ENCODE measurements around the gene PTPRD. TPM values are rescaled to one million over a fixed set of nuclear protein-coding genes. Genes with fewer than 3 reads are reported as not detected.

The PTPRD gene
- total RNA-seq, 1 experiment from 2014 or later = 69.6 TPM

DNA sequence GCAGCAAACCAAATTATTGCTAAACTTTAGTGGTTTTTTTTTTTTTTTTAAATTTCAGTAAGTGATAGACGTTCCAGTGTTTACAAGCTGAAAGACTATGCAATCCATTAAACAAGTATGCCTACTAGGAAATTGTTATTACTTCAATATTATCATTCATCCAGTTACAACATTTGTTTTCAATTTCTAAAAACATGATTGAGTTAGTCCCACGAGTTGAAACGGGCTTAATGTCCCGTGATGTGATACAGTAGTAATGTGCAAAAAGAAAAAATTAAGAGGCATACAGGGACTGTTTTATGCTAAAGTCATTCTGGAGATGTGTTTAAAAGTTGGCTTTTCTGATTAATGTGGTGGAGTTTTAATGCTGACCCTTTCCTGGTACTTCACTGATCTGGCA, 2262.9 kb downstream of the PTPRD start (continued):
- TF ChIP-seq ZNF317 (CRISPR knock-in tag; IDR thresholded peaks at IDR 0.05; ENCODE audit: borderline replicate concordance, low read depth) = no peak
- TF ChIP-seq JAZF1 (CRISPR knock-in tag; IDR thresholded peaks at IDR 0.05) = no peak

DNA sequence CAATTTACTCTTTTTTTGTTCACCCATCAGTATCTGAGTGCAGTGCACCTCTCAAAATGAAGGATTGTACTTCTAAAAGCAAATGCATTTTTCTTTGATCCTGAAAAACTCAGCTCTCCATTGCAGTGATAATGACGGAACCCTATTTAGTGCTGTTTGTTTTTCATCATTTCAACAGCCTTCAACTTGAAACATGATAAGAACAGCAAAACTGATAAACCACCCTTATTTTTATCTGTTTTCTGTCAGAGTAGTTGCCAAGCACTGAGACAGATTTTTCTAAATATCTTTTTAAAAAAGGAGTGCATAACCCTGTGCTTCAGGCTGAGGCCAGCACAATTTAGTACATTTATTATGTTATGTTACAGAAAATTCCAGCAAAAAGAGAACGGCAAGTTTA, 2263.4 kb downstream of the PTPRD start:
- no peaks in the 10 kb centered on the region for H3K36me3 Mint-ChIP-seq
- POLR2A ChIA-PET = no interaction called here
- no peaks in the 10 kb centered on the region for H3K4me1 Mint-ChIP-seq
- H3K9me3 Mint-ChIP-seq = no peaks in the 10 kb centered on the region
- no peaks in the 10 kb centered on the region for H3K27me3 Mint-ChIP-seq (ENCODE audit: low read depth)
- CTCF ChIA-PET = no interaction called here
- no peak overlapping the region for H3K4me3 Mint-ChIP-seq
- TF ChIP-seq RORB (CRISPR knock-in tag; IDR thresholded peaks at IDR 0.05) = no peak
- no peak overlapping the region for H3K27ac Mint-ChIP-seq
- ATAC-seq = no peak
- no peak for DNase-seq (ENCODE audit: low spot score)

DNA sequence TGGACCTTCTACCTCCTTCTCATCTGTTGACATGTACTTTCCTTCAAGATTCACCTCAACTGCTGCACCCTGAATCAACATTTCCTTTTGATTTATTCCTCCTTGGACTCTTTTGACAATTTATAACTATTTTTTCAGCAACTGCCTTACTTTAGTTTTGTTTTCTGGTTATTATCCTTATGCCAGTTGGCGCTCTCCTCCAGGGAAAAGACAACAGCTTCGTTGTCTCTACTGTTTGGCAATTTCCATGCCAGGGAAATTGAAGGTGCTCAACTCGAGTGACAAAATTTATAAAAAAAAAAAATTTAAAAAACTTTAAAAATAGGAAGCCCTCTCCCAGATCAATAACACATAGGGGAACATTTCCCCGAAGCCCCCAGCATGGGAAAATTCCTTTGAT, 2264.0 kb downstream of the PTPRD start:
- Mint-ChIP-seq H3K4me1 (no peaks in the 10 kb centered on the region), H3K9me3 (no peaks in the 10 kb centered on the region), H3K36me3 (no peaks in the 10 kb centered on the region), H3K27me3 (ENCODE audit: low read depth) (no peaks in the 10 kb centered on the region), H3K4me3 (no peak overlapping the region), H3K27ac (no peak overlapping the region)
- POLR2A ChIA-PET = no interaction called here
- CTCF ChIA-PET = no interaction called here
- no peak for DNase-seq (ENCODE audit: low spot score)
- no peak for ATAC-seq
- TF ChIP-seq GRHL2 (CRISPR knock-in tag; IDR thresholded peaks at IDR 0.05; ENCODE audit: insufficient replicate concordance, severe bottlenecking) (no peak), ZNF138 (CRISPR knock-in tag; conservative IDR thresholded peaks at IDR 0.05) (no peak), ZBTB21 (CRISPR knock-in tag; IDR thresholded peaks at IDR 0.05; ENCODE audit: borderline replicate concordance) (no peak), NFATC4 (CRISPR knock-in tag; IDR thresholded peaks at IDR 0.05) (no peak), NFE2L1 (CRISPR knock-in tag; IDR thresholded peaks at IDR 0.05) (no peak), NR2C2 (CRISPR knock-in tag; IDR thresholded peaks at IDR 0.05) (no peak), NR1H2 (CRISPR knock-in tag; IDR thresholded peaks at IDR 0.05) (no peak), SP1 (CRISPR knock-in tag; conservative IDR thresholded peaks at IDR 0.05) (no peak), GTF2I (CRISPR knock-in tag; conservative IDR thresholded peaks at IDR 0.05) (no peak), ZNF396 (CRISPR knock-in tag; IDR thresholded peaks at IDR 0.05; ENCODE audit: borderline replicate concordance) (no peak), TEAD1 (CRISPR knock-in tag; IDR thresholded peaks at IDR 0.05) (no peak), TEAD4 (CRISPR knock-in tag; IDR thresholded peaks at IDR 0.05) (no peak), ZNF416 (CRISPR knock-in tag; IDR thresholded peaks at IDR 0.05) (no peak), SOX15 (CRISPR knock-in tag; IDR thresholded peaks at IDR 0.05) (no peak), GABPB1 (CRISPR knock-in tag; IDR thresholded peaks at IDR 0.05) (no peak)
- TF ChIP-seq, protein P1, sequence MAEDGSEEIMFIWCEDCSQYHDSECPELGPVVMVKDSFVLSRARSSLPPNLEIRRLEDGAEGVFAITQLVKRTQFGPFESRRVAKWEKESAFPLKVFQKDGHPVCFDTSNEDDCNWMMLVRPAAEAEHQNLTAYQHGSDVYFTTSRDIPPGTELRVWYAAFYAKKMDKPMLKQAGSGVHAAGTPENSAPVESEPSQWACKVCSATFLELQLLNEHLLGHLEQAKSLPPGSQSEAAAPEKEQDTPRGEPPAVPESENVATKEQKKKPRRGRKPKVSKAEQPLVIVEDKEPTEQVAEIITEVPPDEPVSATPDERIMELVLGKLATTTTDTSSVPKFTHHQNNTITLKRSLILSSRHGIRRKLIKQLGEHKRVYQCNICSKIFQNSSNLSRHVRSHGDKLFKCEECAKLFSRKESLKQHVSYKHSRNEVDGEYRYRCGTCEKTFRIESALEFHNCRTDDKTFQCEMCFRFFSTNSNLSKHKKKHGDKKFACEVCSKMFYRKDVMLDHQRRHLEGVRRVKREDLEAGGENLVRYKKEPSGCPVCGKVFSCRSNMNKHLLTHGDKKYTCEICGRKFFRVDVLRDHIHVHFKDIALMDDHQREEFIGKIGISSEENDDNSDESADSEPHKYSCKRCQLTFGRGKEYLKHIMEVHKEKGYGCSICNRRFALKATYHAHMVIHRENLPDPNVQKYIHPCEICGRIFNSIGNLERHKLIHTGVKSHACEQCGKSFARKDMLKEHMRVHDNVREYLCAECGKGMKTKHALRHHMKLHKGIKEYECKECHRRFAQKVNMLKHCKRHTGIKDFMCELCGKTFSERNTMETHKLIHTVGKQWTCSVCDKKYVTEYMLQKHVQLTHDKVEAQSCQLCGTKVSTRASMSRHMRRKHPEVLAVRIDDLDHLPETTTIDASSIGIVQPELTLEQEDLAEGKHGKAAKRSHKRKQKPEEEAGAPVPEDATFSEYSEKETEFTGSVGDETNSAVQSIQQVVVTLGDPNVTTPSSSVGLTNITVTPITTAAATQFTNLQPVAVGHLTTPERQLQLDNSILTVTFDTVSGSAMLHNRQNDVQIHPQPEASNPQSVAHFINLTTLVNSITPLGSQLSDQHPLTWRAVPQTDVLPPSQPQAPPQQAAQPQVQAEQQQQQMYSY (CRISPR knock-in tag; IDR thresholded peaks at IDR 0.05) = no peak
- TF ChIP-seq, protein P2, sequence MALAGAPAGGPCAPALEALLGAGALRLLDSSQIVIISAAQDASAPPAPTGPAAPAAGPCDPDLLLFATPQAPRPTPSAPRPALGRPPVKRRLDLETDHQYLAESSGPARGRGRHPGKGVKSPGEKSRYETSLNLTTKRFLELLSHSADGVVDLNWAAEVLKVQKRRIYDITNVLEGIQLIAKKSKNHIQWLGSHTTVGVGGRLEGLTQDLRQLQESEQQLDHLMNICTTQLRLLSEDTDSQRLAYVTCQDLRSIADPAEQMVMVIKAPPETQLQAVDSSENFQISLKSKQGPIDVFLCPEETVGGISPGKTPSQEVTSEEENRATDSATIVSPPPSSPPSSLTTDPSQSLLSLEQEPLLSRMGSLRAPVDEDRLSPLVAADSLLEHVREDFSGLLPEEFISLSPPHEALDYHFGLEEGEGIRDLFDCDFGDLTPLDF (CRISPR knock-in tag; IDR thresholded peaks at IDR 0.05) = no peak

DNA sequence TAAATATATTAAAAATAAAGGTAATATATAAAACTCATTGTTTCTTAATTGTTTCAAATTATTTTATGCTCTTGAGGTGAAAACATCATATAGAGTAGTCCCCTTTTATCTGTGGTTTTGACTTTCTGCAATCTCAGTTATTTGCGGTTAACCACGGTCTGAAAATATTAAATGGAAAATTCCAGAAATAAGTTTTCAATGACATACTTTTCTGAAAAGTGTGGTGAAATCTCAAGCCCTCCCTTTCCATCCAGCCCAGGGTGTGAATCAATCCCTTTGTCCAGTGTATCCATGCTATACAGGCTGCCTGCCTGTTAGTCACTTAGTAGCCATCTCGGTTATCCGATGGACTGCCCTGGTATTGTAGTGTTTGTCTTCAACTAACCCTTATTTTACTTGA, 2266.5 kb downstream of the PTPRD start:
- H3K27ac Mint-ChIP-seq = no peak overlapping the region
- no peaks in the 10 kb centered on the region for H3K36me3 Mint-ChIP-seq
- no peaks in the 10 kb centered on the region for H3K9me3 Mint-ChIP-seq
- POLR2A ChIA-PET = no interaction called here
- no peaks in the 10 kb centered on the region for H3K27me3 Mint-ChIP-seq (ENCODE audit: low read depth)
- ATAC-seq = no peak
- H3K4me1 Mint-ChIP-seq = no peaks in the 10 kb centered on the region
- H3K4me3 Mint-ChIP-seq = no peak overlapping the region
- no peak for DNase-seq (ENCODE audit: low spot score)
- CTCF ChIA-PET = no interaction called here
- TF ChIP-seq, protein P2 (CRISPR knock-in tag; IDR thresholded peaks at IDR 0.05) = no peak
- no peak for TF ChIP-seq NFATC4 (CRISPR knock-in tag; IDR thresholded peaks at IDR 0.05)
- TF ChIP-seq, protein P3, sequence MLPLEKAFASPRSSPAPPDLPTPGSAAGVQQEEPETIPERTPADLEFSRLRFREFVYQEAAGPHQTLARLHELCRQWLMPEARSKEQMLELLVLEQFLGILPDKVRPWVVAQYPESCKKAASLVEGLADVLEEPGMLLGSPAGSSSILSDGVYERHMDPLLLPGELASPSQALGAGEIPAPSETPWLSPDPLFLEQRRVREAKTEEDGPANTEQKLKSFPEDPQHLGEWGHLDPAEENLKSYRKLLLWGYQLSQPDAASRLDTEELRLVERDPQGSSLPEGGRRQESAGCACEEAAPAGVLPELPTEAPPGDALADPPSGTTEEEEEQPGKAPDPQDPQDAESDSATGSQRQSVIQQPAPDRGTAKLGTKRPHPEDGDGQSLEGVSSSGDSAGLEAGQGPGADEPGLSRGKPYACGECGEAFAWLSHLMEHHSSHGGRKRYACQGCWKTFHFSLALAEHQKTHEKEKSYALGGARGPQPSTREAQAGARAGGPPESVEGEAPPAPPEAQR (CRISPR knock-in tag; IDR thresholded peaks at IDR 0.05) = no peak
- no peak for TF ChIP-seq JAZF1 (CRISPR knock-in tag; IDR thresholded peaks at IDR 0.05)
- TF ChIP-seq, protein P4, sequence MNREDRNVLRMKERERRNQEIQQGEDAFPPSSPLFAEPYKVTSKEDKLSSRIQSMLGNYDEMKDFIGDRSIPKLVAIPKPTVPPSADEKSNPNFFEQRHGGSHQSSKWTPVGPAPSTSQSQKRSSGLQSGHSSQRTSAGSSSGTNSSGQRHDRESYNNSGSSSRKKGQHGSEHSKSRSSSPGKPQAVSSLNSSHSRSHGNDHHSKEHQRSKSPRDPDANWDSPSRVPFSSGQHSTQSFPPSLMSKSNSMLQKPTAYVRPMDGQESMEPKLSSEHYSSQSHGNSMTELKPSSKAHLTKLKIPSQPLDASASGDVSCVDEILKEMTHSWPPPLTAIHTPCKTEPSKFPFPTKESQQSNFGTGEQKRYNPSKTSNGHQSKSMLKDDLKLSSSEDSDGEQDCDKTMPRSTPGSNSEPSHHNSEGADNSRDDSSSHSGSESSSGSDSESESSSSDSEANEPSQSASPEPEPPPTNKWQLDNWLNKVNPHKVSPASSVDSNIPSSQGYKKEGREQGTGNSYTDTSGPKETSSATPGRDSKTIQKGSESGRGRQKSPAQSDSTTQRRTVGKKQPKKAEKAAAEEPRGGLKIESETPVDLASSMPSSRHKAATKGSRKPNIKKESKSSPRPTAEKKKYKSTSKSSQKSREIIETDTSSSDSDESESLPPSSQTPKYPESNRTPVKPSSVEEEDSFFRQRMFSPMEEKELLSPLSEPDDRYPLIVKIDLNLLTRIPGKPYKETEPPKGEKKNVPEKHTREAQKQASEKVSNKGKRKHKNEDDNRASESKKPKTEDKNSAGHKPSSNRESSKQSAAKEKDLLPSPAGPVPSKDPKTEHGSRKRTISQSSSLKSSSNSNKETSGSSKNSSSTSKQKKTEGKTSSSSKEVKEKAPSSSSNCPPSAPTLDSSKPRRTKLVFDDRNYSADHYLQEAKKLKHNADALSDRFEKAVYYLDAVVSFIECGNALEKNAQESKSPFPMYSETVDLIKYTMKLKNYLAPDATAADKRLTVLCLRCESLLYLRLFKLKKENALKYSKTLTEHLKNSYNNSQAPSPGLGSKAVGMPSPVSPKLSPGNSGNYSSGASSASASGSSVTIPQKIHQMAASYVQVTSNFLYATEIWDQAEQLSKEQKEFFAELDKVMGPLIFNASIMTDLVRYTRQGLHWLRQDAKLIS (CRISPR knock-in tag; IDR thresholded peaks at IDR 0.05; ENCODE audit: borderline replicate concordance) = no peak
